ENCODE measurements around the gene TBC1D20.

DNA sequence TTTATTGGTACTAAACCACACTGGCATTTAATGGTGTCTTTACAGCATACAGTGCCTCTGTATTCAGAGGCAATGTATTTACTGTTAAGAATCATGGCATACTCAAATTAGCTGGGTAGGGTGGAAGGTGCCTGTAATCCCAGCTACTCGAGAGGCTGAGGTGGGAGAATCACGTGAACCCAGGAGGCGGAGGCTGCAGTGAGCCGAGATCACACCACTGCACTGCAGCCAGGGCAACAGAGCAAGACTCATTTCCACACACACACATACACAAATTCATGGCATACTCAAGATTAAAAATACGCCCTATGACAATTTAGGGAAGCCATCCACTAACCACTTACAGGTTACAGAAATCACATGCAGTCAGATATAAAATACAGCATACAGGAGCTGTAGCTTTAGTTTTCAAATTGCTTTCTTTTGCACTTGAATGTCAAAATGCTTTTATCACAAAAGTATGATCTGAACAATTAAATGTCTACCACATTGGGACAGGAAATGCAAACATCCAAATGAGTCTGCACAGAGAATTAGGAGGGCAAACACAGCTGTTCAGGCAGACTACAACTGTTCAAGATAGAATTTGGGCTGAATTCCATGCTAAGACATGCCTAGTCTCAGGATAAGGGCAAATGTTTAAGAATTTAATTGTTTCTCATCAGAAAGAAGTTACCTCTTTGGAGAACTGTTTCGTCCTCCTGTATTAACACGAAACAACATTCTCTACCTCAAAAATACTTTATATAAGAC lies 44.8 kb upstream of the TBC1D20 start:
- TF ChIP-seq EZH2 (IDR thresholded peaks at IDR 0.05; ENCODE audit: insufficient read depth, poor library complexity, severe bottlenecking) (no peak), EZH2phosphoT487 (IDR thresholded peaks at IDR 0.05; ENCODE audit: insufficient read depth, low read depth) (no peak)

Measured in GM23248 (cell line).